Nephron progenitor cell (in vitro differentiated cells): Measurements from ENCODE around the gene UBE2H.
"Not testable (repeated sequence)": the region's sequence is repeated elsewhere in the genome, so short reads cannot be mapped to it uniquely, and the experiment has no call there.

Experiments used
- DNase-seq: peaks from one replicate; pipeline ENCODE4 v3.0.0; 2021
- H3K27ac Mint-ChIP-seq: 2 replicates; pipeline ENCODE4 v1.8.0; 2021; ENCODE audit warnings: mild to moderate bottlenecking, moderate library complexity, mixed read lengths
- H3K27me3 Mint-ChIP-seq: 2 replicates; pipeline ENCODE4 v1.8.0; 2021; ENCODE audit warnings: mild to moderate bottlenecking, low read depth, mixed read lengths; ENCODE audit not compliant: poor library complexity
- H3K36me3 Mint-ChIP-seq: 2 replicates; pipeline ENCODE4 v1.8.0; 2021; ENCODE audit warnings: low read depth, mixed read lengths
- H3K4me1 Mint-ChIP-seq: 2 replicates; pipeline ENCODE4 v1.8.0; 2021; ENCODE audit warnings: mixed read lengths
- H3K4me3 Mint-ChIP-seq: 2 replicates; pipeline ENCODE4 v1.8.0; 2021; ENCODE audit warnings: mild to moderate bottlenecking, moderate library complexity, mixed read lengths
- H3K9me3 Mint-ChIP-seq: 2 replicates; pipeline ENCODE4 v1.8.0; 2021; ENCODE audit warnings: mild to moderate bottlenecking, moderate library complexity, mixed read lengths
- TF ChIP-seq, protein P1 (sequence below): fragments of 200-600 bp; sonication (generic); IDR thresholded peaks from 2 replicates; pipeline ENCODE4 v1.5.0; 2021; ENCODE audit warnings: antibody characterized with exemption

UBE2H gene

DNA sequence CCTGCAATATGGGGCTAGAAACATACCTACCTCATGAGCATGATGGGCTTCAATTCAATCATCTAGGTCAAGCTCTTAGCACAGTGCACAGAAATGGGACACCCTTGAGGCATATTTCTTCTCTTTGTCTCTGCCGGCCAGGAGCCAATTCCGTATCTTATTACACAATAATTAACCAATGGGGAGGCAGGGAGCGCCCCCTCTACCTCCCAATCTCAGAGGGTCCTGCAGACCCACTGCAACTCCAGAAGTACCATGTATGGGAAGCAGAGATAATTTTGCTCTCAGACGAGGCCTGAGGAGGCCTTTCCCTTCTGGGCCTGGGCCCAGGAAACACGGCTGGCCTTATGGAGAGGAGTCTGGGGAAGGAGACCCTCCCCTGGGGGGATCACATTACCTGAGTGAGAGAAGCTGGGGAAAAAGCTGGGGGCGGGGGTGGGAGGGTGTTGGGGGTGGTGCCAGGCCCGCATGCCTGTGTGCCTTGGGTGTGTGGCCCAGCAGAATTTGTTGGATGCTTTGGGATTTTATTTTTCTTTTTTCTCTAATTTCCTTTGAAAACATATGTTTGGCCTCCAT is 155.5 kb downstream of the UBE2H start:
- peaks cover 4% of the 10 kb centered on the region for H3K27me3 Mint-ChIP-seq
- H3K4me3 Mint-ChIP-seq = peak overlapping the region; percentile 11
- TF ChIP-seq, protein P1, sequence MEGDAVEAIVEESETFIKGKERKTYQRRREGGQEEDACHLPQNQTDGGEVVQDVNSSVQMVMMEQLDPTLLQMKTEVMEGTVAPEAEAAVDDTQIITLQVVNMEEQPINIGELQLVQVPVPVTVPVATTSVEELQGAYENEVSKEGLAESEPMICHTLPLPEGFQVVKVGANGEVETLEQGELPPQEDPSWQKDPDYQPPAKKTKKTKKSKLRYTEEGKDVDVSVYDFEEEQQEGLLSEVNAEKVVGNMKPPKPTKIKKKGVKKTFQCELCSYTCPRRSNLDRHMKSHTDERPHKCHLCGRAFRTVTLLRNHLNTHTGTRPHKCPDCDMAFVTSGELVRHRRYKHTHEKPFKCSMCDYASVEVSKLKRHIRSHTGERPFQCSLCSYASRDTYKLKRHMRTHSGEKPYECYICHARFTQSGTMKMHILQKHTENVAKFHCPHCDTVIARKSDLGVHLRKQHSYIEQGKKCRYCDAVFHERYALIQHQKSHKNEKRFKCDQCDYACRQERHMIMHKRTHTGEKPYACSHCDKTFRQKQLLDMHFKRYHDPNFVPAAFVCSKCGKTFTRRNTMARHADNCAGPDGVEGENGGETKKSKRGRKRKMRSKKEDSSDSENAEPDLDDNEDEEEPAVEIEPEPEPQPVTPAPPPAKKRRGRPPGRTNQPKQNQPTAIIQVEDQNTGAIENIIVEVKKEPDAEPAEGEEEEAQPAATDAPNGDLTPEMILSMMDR = no peak
- H3K4me1 Mint-ChIP-seq = peaks cover 33% of the 10 kb centered on the region
- H3K36me3 Mint-ChIP-seq = no peaks in the 10 kb centered on the region
- DNase-seq = peak; percentile 46
- H3K9me3 Mint-ChIP-seq = no peaks in the 10 kb centered on the region
- H3K27ac Mint-ChIP-seq = peak overlapping the region; percentile 95

DNA sequence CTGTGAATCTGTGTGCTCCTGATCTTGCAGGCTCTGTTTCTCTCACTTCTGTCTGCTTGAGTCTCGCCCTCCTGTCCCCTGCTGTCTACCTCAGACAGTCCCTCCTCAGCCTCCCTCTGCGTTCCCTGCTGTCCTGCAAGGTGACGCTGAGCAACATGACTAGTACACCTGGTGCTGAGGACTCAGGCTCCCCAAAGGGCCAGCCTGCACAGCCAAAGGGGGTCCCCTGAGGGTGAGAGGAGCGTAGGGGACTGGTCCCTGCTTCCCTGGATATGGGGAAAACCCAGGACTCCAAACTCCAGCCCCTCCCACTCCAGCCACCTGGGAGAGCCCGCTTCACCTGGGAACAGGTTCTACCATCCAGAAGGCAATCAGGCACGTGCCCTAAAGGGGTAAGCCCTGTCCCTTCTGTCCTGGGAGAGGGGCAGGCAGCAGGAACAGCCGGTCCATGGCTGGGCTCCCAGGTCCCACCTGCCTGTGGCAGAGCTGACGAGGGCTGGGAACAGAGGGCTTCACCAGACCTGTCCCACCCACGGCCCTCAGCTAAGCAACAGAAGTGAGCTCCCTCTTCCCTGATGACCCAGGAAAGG is 156.5 kb downstream of the UBE2H start:
- H3K4me3 Mint-ChIP-seq = no peak overlapping the region
- H3K9me3 Mint-ChIP-seq = no peaks in the 10 kb centered on the region
- no peak overlapping the region for H3K27ac Mint-ChIP-seq
- H3K4me1 Mint-ChIP-seq = peaks cover 29% of the 10 kb centered on the region
- no peaks in the 10 kb centered on the region for H3K36me3 Mint-ChIP-seq
- no peak for DNase-seq
- TF ChIP-seq, protein P1 = no peak
- H3K27me3 Mint-ChIP-seq = peaks cover 4% of the 10 kb centered on the region

DNA sequence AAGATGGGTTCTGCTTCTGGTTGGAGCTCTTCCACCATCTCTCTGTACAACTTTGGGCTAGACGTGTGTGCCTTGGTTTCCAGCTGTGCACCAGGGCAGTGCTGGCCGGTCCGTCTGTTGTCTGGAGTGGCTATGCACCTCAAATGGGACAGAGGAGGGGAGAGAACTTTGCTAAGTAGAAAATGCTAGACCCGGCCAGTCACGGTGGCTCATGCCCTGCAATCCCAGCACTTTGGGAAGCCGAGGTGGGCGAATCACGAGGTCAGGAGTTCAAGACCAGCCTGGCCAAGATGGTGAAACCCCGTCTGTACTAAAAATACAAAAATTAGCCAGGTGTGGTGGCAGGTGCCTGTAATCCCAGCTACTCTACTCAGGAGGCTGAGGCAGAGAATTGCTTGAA is 158.3 kb downstream of the UBE2H start:
- not testable (repeated sequence) for H3K36me3 Mint-ChIP-seq, DNase-seq, H3K27ac Mint-ChIP-seq, H3K9me3 Mint-ChIP-seq, H3K27me3 Mint-ChIP-seq, H3K4me3 Mint-ChIP-seq
- H3K4me1 Mint-ChIP-seq = peaks cover 38% of the 10 kb centered on the region

DNA sequence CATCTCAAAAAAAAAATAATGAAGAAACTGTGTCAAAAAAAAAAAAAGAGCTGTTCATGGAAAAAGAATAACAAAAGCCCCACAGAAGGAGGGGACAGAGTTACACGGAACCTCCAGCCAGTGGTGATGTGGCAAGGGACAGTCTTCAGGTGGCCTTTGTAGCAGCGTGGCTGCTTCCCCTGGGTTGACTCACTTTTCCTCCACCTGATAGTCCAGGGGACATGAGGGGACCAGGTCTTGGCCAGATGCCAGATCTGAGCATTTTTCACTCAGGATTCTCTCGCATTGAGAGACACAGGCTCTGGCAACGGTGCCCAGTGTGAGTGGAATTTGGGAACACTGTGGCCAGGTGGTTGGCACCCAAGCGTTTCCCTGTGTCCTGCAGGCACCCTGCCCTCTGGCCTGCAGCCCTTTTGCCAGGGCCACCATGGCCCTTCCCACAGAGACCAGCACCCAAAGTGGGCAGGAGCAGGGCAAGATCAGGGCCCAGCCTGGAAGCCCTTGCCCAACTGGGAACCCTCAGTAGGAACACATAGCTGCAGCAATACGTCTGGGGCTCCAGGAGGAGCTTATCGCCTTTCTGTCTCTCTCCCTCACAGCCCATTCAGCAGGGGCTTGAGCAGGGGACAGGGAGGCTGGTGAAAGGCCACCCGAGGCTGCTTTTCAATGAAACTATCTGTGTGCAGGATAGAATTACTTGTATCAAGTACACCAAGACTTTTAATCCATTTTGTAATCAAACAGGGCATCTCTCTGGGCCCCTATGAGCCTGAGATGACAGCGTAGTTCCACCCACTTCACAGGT is 159.1 kb downstream of the UBE2H start:
- Mint-ChIP-seq H3K36me3 (no peaks in the 10 kb centered on the region), H3K4me3 (no peak overlapping the region), H3K27me3 (peaks cover 4% of the 10 kb centered on the region), H3K9me3 (no peaks in the 10 kb centered on the region), H3K4me1 (peaks cover 41% of the 10 kb centered on the region), H3K27ac (no peak overlapping the region)
- DNase-seq = no peak
- TF ChIP-seq, protein P1 = no peak

DNA sequence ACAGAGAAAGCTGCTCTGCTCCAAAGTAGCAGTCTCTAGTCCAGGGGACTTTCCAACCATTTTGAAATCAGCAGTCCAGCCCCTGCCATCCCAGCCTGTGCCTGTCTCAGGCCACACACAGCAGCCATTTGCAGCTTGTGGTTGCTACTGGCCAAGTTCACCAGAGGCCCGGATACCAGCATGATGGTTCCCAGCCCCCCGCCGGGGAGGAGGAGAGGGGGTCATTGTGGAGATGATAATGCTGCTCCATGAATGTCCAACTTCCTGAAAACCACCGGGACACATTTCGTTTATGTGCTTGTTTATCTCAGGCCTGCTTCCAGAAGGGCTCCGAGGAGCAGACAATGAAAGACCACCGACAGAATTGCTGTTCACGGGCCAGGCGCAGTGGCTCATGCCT is 160.0 kb downstream of the UBE2H start:
- H3K27ac Mint-ChIP-seq = no peak overlapping the region

DNA sequence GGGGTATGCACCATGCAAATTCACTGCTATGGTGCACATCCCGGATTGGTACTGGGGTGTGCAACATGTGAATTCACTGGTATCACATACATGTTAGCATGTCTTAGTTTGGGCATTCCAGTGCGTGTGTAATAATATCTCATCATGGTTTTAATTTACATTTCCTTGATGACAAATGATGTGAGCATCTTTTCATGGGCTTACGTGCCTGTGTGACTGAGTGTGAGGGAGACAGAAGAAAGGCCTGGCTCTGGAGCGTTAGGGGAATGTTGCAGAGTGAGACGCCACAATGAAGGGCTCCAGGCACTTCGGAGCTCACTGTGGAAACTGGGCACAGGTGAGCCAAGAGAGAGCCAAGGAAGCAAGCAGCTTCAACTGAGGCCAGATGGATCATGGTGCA is 162.6 kb downstream of the UBE2H start:
- Mint-ChIP-seq H3K4me3 (no peak overlapping the region), H3K27me3 (peaks cover 28% of the 10 kb centered on the region), H3K27ac (no peak overlapping the region), H3K4me1 (peaks cover 48% of the 10 kb centered on the region), H3K9me3 (no peaks in the 10 kb centered on the region), H3K36me3 (no peaks in the 10 kb centered on the region)
- DNase-seq = no peak
- TF ChIP-seq, protein P1 = no peak

More for the DNA sequence above, 160.0 kb downstream of the UBE2H start:
- Mint-ChIP-seq H3K36me3 (no peaks in the 10 kb centered on the region), H3K4me1 (peaks cover 37% of the 10 kb centered on the region), H3K27me3 (peaks cover 6% of the 10 kb centered on the region), H3K9me3 (no peaks in the 10 kb centered on the region), H3K4me3 (no peak overlapping the region)
- TF ChIP-seq, protein P1 = no peak
- no peak for DNase-seq
